ENCODE data around the gene POLR1E. TPM values are rescaled to one million over a fixed set of nuclear protein-coding genes. Genes with fewer than 3 reads are reported as not detected.

The POLR1E gene, protein sequence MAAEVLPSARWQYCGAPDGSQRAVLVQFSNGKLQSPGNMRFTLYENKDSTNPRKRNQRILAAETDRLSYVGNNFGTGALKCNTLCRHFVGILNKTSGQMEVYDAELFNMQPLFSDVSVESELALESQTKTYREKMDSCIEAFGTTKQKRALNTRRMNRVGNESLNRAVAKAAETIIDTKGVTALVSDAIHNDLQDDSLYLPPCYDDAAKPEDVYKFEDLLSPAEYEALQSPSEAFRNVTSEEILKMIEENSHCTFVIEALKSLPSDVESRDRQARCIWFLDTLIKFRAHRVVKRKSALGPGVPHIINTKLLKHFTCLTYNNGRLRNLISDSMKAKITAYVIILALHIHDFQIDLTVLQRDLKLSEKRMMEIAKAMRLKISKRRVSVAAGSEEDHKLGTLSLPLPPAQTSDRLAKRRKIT
- 45.4 and 46.3 TPM in 2 replicates for total RNA-seq

DNA sequence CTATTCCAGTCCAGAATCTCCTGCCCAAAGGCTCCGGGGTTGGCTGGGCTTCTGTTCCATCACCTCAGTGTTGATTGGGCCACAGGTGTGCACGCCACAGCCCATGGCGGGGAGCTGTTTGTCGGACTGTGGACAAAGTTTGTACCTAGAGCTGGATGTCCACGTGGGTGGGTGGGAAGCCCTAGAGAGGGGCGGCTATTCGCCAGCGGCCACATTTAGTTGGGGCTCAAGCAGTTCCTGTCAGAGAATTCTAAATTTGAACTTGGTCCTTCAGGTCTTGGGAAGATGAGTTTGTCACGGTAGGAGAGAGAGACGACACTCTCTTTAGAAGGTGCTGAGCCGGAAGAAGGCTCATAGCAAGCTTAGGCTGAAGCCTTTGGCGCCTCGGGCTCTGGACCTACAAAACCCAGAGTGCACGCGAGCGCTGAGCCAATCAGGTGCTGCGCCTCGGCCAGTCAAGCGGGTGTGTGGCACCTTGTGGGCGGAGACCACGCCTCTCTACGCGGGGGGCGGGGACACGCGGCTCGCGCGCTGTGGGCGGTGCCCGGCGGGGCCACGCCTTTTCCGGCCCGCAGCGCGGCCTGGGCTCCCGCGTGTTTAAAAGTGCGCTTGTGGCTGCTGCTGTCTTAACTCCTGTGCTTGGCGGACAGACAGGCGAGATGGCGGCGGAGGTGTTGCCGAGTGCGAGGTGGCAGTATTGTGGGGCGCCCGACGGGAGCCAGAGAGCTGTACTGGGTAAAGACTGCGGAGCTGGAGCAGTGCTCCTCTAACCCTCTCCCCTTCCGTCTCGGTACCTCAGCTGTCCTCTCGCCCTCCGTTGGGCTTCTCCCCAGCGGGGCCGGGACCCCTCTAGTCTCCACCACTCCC is at the start of gene POLR1E:
Gene POLR1E, plus strand, starts transcription at position 560 of the 867 bp plus-strand sequence. Its CDS starts 100 bp downstream, at position 660.
- H3K36me3 Mint-ChIP-seq (ENCODE audit: low read depth), result peaks cover 39% of the 10 kb centered on the region
- peak within 1 kb of the TSS; percentile 85 for H3K27ac Mint-ChIP-seq
- H3K27me3 Mint-ChIP-seq, result no peaks in the 10 kb centered on the region
- peak; percentile 98 for ATAC-seq (ENCODE audit: low read depth)
- H3K9me3 Mint-ChIP-seq, result no peaks in the 10 kb centered on the region
- intact Hi-C loops (cut with micrococcal nuclease), result loop anchor here (1.0 to 10.0 kb wide), 11 partner anchors 19 to 721 kb away; partner anchors contain the start of genes EXOSC3, FBXO10, GRHPR and PAX5
- ChIA-PET POLR2A (interaction anchor here (0.6 to 1.8 kb wide), 17 partner anchors 20 to 452 kb away, joined by 3 to 25 read pairs (median 3); partner anchors contain the start of genes PAX5, TOMM5 and ZBTB5), CTCF (no interaction called here)
- DNase-seq, result peak; percentile 99
- no peak for TF ChIP-seq CTCF (IDR thresholded peaks at IDR 0.05)
- peak within 1 kb of the TSS; percentile 92 for H3K4me3 Mint-ChIP-seq
- H3K4me1 Mint-ChIP-seq, result peaks cover 31% of the 10 kb centered on the region

DNA sequence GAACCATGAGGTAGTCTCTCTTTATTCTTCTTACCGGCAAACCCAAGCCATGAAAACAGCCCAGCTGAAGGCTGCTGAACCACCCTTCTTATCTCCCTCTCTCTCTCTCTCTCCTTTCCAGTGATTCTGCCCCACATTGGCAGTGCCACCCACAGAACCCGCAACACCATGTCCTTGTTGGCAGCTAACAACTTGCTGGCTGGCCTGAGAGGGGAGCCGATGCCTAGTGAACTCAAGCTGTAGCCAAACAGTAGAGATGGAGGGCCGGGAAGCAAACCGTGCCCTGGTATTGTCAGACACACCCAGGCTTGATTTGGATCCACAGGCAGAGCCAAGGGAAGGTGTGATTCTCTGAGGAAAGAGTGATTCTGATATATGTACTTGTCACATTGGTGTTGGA is 49.2 kb upstream of the POLR1E start:
- Mint-ChIP-seq H3K9me3 (no peaks in the 10 kb centered on the region), H3K4me3 (no peak overlapping the region), H3K27me3 (no peaks in the 10 kb centered on the region), H3K36me3 (ENCODE audit: low read depth) (peaks cover 95% of the 10 kb centered on the region), H3K4me1 (peaks cover 20% of the 10 kb centered on the region), H3K27ac (peak overlapping the region; percentile 37)
- DNase-seq (no peak), ATAC-seq (ENCODE audit: low read depth) (no peak)
- ChIA-PET CTCF (no interaction called here), POLR2A (interaction anchor here (1.5 kb wide), 1 partner anchor 10 kb away, joined by 6 read pairs; no protein-coding TSS in a partner anchor)
- intact Hi-C loops (cut with micrococcal nuclease), result no loop called here
- TF ChIP-seq CTCF (IDR thresholded peaks at IDR 0.05), result no peak

DNA sequence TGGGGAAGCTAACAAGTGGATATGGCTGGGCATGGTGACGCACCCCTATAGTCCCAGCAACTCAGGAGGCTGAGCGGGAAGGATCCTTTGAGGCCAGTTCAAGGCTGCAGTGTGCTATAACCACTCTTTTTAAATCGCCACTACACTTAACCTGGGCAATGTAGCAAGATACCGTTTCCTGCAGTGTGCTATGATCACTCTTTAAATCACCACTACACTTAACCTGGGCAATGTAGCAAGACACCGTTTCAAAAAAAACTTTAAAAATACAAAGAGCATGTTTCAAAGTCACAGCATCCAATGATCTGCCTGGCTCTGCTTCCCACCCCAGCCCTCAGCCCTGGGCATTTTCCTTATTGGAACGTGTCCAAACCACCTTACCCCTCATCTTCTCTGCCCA is 48.7 kb upstream of the POLR1E start:
- intact Hi-C loops (cut with micrococcal nuclease), result no loop called here
- H3K36me3 Mint-ChIP-seq (ENCODE audit: low read depth), result peaks cover 95% of the 10 kb centered on the region
- no peak overlapping the region for H3K27ac Mint-ChIP-seq
- H3K27me3 Mint-ChIP-seq, result no peaks in the 10 kb centered on the region
- no peak overlapping the region for H3K4me3 Mint-ChIP-seq
- no peak for DNase-seq
- no peak for ATAC-seq (ENCODE audit: low read depth)
- H3K4me1 Mint-ChIP-seq, result peaks cover 16% of the 10 kb centered on the region
- CTCF ChIA-PET, result no interaction called here
- no peaks in the 10 kb centered on the region for H3K9me3 Mint-ChIP-seq
- no peak for TF ChIP-seq CTCF (IDR thresholded peaks at IDR 0.05)
- POLR2A ChIA-PET, result interaction anchor here (1.5 kb wide), 1 partner anchor 10 kb away, joined by 6 read pairs; no protein-coding TSS in a partner anchor

DNA sequence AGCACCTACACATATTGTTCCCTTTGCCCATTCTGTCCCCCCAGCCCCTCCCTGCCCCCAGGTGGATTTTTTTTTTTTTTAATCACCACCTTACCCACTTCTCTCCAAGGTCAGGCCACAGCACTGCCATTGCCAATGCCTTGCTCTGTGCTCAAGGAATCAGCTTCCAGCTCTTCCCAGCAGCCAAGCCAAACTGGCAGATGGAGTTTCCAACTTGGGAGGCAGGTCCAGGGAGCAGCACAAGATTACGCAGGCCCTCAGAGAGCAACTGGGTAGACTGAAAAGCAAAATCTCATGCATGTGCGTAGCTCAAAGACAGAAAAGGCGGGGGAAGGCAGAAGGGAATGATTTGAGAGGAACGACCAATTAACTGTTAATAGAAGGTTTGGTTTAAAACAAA is 48.1 kb upstream of the POLR1E start:
- H3K9me3 Mint-ChIP-seq, result no peaks in the 10 kb centered on the region
- ChIA-PET CTCF (no interaction called here), POLR2A (no interaction called here)
- H3K4me1 Mint-ChIP-seq, result peaks cover 9% of the 10 kb centered on the region
- peaks cover 97% of the 10 kb centered on the region for H3K36me3 Mint-ChIP-seq (ENCODE audit: low read depth)
- ATAC-seq (ENCODE audit: low read depth), result no peak
- no peak for TF ChIP-seq CTCF (IDR thresholded peaks at IDR 0.05)
- no peak overlapping the region for H3K4me3 Mint-ChIP-seq
- H3K27ac Mint-ChIP-seq, result no peak overlapping the region
- no peaks in the 10 kb centered on the region for H3K27me3 Mint-ChIP-seq
- DNase-seq, result no peak
- intact Hi-C loops (cut with micrococcal nuclease), result no loop called here

GRCh38 chr9:37438359-37438758 is 47.4 kb upstream of the POLR1E start:
- no peak for DNase-seq
- POLR2A ChIA-PET, result no interaction called here
- Mint-ChIP-seq H3K27me3 (no peaks in the 10 kb centered on the region), H3K9me3 (no peaks in the 10 kb centered on the region), H3K27ac (no peak overlapping the region), H3K4me1 (peaks cover 2% of the 10 kb centered on the region), H3K4me3 (no peak overlapping the region), H3K36me3 (ENCODE audit: low read depth) (peaks cover 93% of the 10 kb centered on the region)
- CTCF ChIA-PET, result no interaction called here
- no peak for ATAC-seq (ENCODE audit: low read depth)
- no peak for TF ChIP-seq CTCF (IDR thresholded peaks at IDR 0.05)
- intact Hi-C loops (cut with micrococcal nuclease), result no loop called here

Measured in activated B cell treated with CpG ODN at 0.5 μM for 24 hours (primary cell).